ENCODE measurements around the gene DNAI4. TPM values are rescaled to one million over a fixed set of nuclear protein-coding genes. Genes with fewer than 3 reads are reported as not detected.

The DNAI4 gene
- total and polyA plus RNA-seq, 9 of the 15 experiments (the other 6 are each of a cell fraction or from before 2014, with no cell fraction given), result 0.57 to 4.8 (median 2.6) TPM; not detected in 1

- ATAC-seq, result no peak
- Histone ChIP-seq H3K27me3 (ENCODE audit: control insufficient read depth in 2 of 2, insufficient read depth in 2 of 2, low read length in 2 of 2) (no peaks in the 10 kb centered on the region), H3K27ac (ENCODE audit: extremely low read depth, low read depth, low read length) (peak overlapping the region; percentile 81; the same call in 2 of the 3 replicates), H2AFZ (ENCODE audit: low read depth, low read length) (no peak overlapping the region), H3K79me2 (ENCODE audit: control insufficient read depth, insufficient read depth, low read length) (peaks cover 88% of the 10 kb centered on the region), H3K4me3 (no peak overlapping the region), H3K9me1 (ENCODE audit: control insufficient read depth, insufficient read depth, low read length) (no peaks in the 10 kb centered on the region), H3K9me3 (replicated peaks; ENCODE audit: control insufficient read depth, insufficient read depth, low read depth, low read length) (no peaks in the 10 kb centered on the region), H3K4me2 (ENCODE audit: insufficient read depth, low read length) (no peak overlapping the region), H3K36me3 (ENCODE audit: control insufficient read depth, insufficient read depth, low read length) (peaks cover 2% of the 10 kb centered on the region; the same call in 1 of the 3 replicates), H3K4me1 (replicated peaks in 1 of 2; ENCODE audit: control insufficient read depth in 2 of 2, insufficient read depth in 2 of 2, low read length in 2 of 2) (peaks cover 5 to 12% of the 10 kb centered on the region in 2 experiments; a peak in 3 of 5 replicates), H4K20me1 (replicated peaks; ENCODE audit: control insufficient read depth, insufficient read depth, low read length) (no peaks in the 10 kb centered on the region), H3K9ac (ENCODE audit: insufficient read depth in 1 of 2, low read depth in 2 of 2, low read length in 2 of 2) (peak overlapping the region in 1 of 2 experiments; percentile 62; a peak in 2 of 4 replicates)
- in situ Hi-C loops (cut with MboI) (no loop called here), intact Hi-C loops (cut with micrococcal nuclease) (loop anchor here (5.0 kb wide), 2 partner anchors 215 to 505 kb away; partner anchors contain the start of gene SERBP1)
- CTCF ChIA-PET (ENCODE audit: low intra/inter-chr PET ratio), result no interaction called here
- BruUV-seq (replicated peaks), result no TSS peak
- no peak for FAIRE-seq
- POLR2A ChIA-PET, result interaction anchor here (0.6 kb wide), 1 partner anchor 1673 kb away, joined by 3 read pairs; no protein-coding TSS in a partner anchor
- no peak for DNase-seq (ENCODE audit: extremely low read depth in 1 of 4, low spot score in 3 of 4)
- TF ChIP-seq ZSCAN32 (CRISPR knock-in tag; IDR thresholded peaks at IDR 0.05), result no peak
- no peak for TF ChIP-seq ZNF280B (CRISPR knock-in tag; IDR thresholded peaks at IDR 0.05)
- TF ChIP-seq TRIM25 (IDR thresholded peaks at IDR 0.05; ENCODE audit: borderline replicate concordance), result no peak
- TF ChIP-seq NCOA6 (IDR thresholded peaks at IDR 0.05), result no peak
- TF ChIP-seq ZNF830 (CRISPR knock-in tag; IDR thresholded peaks at IDR 0.05), result no peak
- TF ChIP-seq PKNOX1 (IDR thresholded peaks at IDR 0.05), result 0 out of 2 replicates have a peak, but pooled peaks have one; percentile 7
- TF ChIP-seq CEBPB (tag; IDR thresholded peaks at IDR 0.05), result no peak
- peak; percentile 40 for TF ChIP-seq MEIS2 (IDR thresholded peaks at IDR 0.05; ENCODE audit: partially characterized antibody)
- TF ChIP-seq GABPA (tag; conservative IDR thresholded peaks at IDR 0.05; ENCODE audit: low read depth), result no peak
- no peak for TF ChIP-seq FOXK2 (conservative IDR thresholded peaks at IDR 0.05 in 1 of 2, IDR thresholded peaks at IDR 0.05 in 1 of 2; ENCODE audit: low read depth in 2 of 2)
- TF ChIP-seq RBM39 (optimal IDR thresholded peaks at IDR 0.05; ENCODE audit: low read depth, low read length), result no peak
- TF ChIP-seq EP400 (IDR thresholded peaks at IDR 0.05), result no peak
- TF ChIP-seq SMARCA4 (IDR thresholded peaks at IDR 0.05), result peak; percentile 30; the same call in 1 of the 2 replicates
- no peak for TF ChIP-seq ZFP30 (CRISPR knock-in tag; IDR thresholded peaks at IDR 0.05; ENCODE audit: borderline replicate concordance)
- no peak for TF ChIP-seq MCM2 (IDR thresholded peaks at IDR 0.05; ENCODE audit: low read depth)
- peak; percentile 19; the same call in 1 of the 2 replicates for TF ChIP-seq SMARCE1 (IDR thresholded peaks at IDR 0.05)
- TF ChIP-seq HEY1 (CRISPR knock-in tag; IDR thresholded peaks at IDR 0.05; ENCODE audit: borderline replicate concordance), result no peak
- TF ChIP-seq FOSL1 (tag; conservative IDR thresholded peaks at IDR 0.05), result peak; percentile 45; the same call in 1 of the 2 replicates
- TF ChIP-seq DPF2 (IDR thresholded peaks at IDR 0.05), result peak; percentile 53; the same call in 1 of the 2 replicates
- no peak for TF ChIP-seq XRCC3 (IDR thresholded peaks at IDR 0.05)
- no peak for TF ChIP-seq ZFX (CRISPR knock-in tag; IDR thresholded peaks at IDR 0.05)
- TF ChIP-seq RBM14 (IDR thresholded peaks at IDR 0.05; ENCODE audit: borderline replicate concordance, insufficient read depth, low read depth, low read length), result no peak
Observed at GRCh38 chr1:66927528-66927927, 2.9 kb upstream of the DNAI4 start.
